Loucy (cell line): ENCODE results near the gene DIO3.

Source experiments
- H2AFZ ChIP-seq: fragments of 200-600 bp; sonication (generic); 2 replicates; pipeline ENCODE4 v1.6.0; 2016; ENCODE audit warnings: antibody characterized with exemption, mild to moderate bottlenecking, low read length, moderate library complexity
- H3F3A ChIP-seq: fragments of 200-600 bp; 2 replicates; pipeline ENCODE4 v1.6.0; 2016; ENCODE audit warnings: antibody characterized with exemption, low read depth, mild to moderate bottlenecking
- H3K27me3 ChIP-seq: fragments of 200-600 bp; sonication (generic); 2 replicates; pipeline ENCODE4 v1.6.1; 2014; ENCODE audit warnings: low read length, mild to moderate bottlenecking; ENCODE audit not compliant: insufficient read depth, poor library complexity, severe bottlenecking
- H3K36me3 ChIP-seq: fragments of 200-600 bp; sonication (generic); 2 replicates; pipeline ENCODE4 v1.6.1; 2016; ENCODE audit warnings: low read length; ENCODE audit not compliant: insufficient read depth
- H3K4me1 ChIP-seq: fragments of 200-600 bp; sonication (generic); 2 replicates; pipeline ENCODE4 v1.5.1; 2014; ENCODE audit warnings: low read length, mild to moderate bottlenecking; ENCODE audit not compliant: insufficient read depth, poor library complexity, severe bottlenecking
- H3K4me2 ChIP-seq: fragments of 200-600 bp; sonication (generic); 2 replicates; pipeline ENCODE4 v1.6.0; 2014; ENCODE audit warnings: antibody characterized with exemption, low read length, low read depth, mild to moderate bottlenecking; ENCODE audit not compliant: poor library complexity, severe bottlenecking
- H3K4me3 ChIP-seq: fragments of 200-600 bp; sonication (generic); 2 replicates; pipeline ENCODE4 v1.5.1; 2014; ENCODE audit warnings: low read length, mild to moderate bottlenecking, mixed read lengths; ENCODE audit not compliant: poor library complexity, severe bottlenecking
- H3K79me2 ChIP-seq: fragments of 200-600 bp; sonication (generic); 2 replicates; pipeline ENCODE4 v1.6.1; 2014; ENCODE audit warnings: low read length; ENCODE audit not compliant: insufficient read depth
- H3K9ac ChIP-seq: fragments of 200-600 bp; sonication (generic); 2 replicates; pipeline ENCODE4 v1.6.0; 2014; ENCODE audit warnings: mild to moderate bottlenecking, low read depth, low read length, moderate library complexity; ENCODE audit not compliant: poor library complexity, severe bottlenecking
- H3K9me2 ChIP-seq: fragments of 200-600 bp; sonication (generic); replicated peaks from 2 replicates; pipeline ENCODE4 v1.6.1; 2016; ENCODE audit warnings: low read depth, low read length, mixed read lengths
- H3K9me3 ChIP-seq: fragments of 200-600 bp; sonication (generic); 2 replicates; pipeline ENCODE4 v1.6.1; 2014; ENCODE audit warnings: mild to moderate bottlenecking, antibody characterized with exemption, low read length, low read depth; ENCODE audit not compliant: insufficient read depth
- H4K20me1 ChIP-seq: fragments of 200-600 bp; sonication (generic); 2 replicates; pipeline ENCODE4 v1.6.0; 2014; ENCODE audit warnings: antibody characterized with exemption, low read length, mild to moderate bottlenecking; ENCODE audit not compliant: insufficient read depth, poor library complexity, severe bottlenecking
- EZH2phosphoT487 ChIP-seq: fragments of 200-600 bp; IDR thresholded peaks from 2 replicates; pipeline ENCODE4 v1.6.1; 2018; ENCODE audit warnings: antibody characterized with exemption, mild to moderate bottlenecking, moderate library complexity, borderline replicate concordance
- TF ChIP-seq, protein P1 (sequence below): fragments of 200-600 bp; sonication (generic); conservative IDR thresholded peaks from 2 replicates; pipeline ENCODE4 v1.5.1; 2014; ENCODE audit warnings: mild to moderate bottlenecking, antibody characterized with exemption, low read length

DIO3 gene

GRCh38 chr14:101589486-101590015 lies 28.3 kb downstream of the DIO3 start:
- Histone ChIP-seq H3K36me3 (no peaks in the 10 kb centered on the region), H3K4me3 (no peak overlapping the region), H3K9me2 (no peaks in the 10 kb centered on the region), H3K9ac (no peak overlapping the region), H3K79me2 (no peaks in the 10 kb centered on the region), H2AFZ (no peak overlapping the region), H3K4me1 (peaks cover 16% of the 10 kb centered on the region), H3K9me3 (no peaks in the 10 kb centered on the region), H4K20me1 (no peaks in the 10 kb centered on the region), H3K4me2 (no peak overlapping the region), H3K27me3 (no peaks in the 10 kb centered on the region), H3F3A (no peaks in the 10 kb centered on the region)
- TF ChIP-seq EZH2phosphoT487: no peak
- TF ChIP-seq, protein P1, sequence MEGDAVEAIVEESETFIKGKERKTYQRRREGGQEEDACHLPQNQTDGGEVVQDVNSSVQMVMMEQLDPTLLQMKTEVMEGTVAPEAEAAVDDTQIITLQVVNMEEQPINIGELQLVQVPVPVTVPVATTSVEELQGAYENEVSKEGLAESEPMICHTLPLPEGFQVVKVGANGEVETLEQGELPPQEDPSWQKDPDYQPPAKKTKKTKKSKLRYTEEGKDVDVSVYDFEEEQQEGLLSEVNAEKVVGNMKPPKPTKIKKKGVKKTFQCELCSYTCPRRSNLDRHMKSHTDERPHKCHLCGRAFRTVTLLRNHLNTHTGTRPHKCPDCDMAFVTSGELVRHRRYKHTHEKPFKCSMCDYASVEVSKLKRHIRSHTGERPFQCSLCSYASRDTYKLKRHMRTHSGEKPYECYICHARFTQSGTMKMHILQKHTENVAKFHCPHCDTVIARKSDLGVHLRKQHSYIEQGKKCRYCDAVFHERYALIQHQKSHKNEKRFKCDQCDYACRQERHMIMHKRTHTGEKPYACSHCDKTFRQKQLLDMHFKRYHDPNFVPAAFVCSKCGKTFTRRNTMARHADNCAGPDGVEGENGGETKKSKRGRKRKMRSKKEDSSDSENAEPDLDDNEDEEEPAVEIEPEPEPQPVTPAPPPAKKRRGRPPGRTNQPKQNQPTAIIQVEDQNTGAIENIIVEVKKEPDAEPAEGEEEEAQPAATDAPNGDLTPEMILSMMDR: no peak

DNA sequence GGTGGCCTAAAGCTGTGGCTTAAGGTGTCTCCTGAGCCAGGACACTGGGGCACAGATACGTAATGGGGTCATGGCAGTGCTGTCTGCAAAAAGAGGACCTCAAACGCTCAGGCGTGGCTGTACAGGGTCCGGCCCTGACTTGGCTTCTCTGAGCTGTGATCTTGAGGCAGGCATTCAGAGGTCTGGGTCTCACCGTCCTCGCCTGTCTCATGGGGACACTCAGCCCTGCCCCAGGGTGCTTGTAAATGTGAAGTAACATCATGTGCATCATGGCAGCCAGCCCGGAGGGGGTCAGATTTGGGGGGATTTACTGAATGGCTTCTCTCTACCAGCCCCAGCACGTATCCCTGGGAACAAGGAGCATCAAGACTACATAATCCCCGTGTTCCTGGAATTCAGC lies 28.8 kb downstream of the DIO3 start:
- no peak overlapping the region for H3K4me3 ChIP-seq
- TF ChIP-seq EZH2phosphoT487: no peak
- TF ChIP-seq, protein P1: no peak
- no peaks in the 10 kb centered on the region for H3K36me3 ChIP-seq
- peaks cover 20% of the 10 kb centered on the region for H3K4me1 ChIP-seq
- H3K79me2 ChIP-seq: no peaks in the 10 kb centered on the region
- H3K9ac ChIP-seq: no peak overlapping the region
- no peaks in the 10 kb centered on the region for H3K9me3 ChIP-seq
- no peaks in the 10 kb centered on the region for H4K20me1 ChIP-seq
- H3K4me2 ChIP-seq: no peak overlapping the region
- H2AFZ ChIP-seq: no peak overlapping the region
- H3K27me3 ChIP-seq: no peaks in the 10 kb centered on the region
- no peaks in the 10 kb centered on the region for H3K9me2 ChIP-seq
- H3F3A ChIP-seq: no peaks in the 10 kb centered on the region

GRCh38 chr14:101590616-101591015 lies 29.3 kb downstream of the DIO3 start:
- Histone ChIP-seq H3K9ac (no peak overlapping the region), H3K4me3 (no peak overlapping the region), H3K79me2 (no peaks in the 10 kb centered on the region), H3K4me1 (peaks cover 26% of the 10 kb centered on the region), H3K36me3 (no peaks in the 10 kb centered on the region), H3K27me3 (no peaks in the 10 kb centered on the region), H2AFZ (no peak overlapping the region), H4K20me1 (no peaks in the 10 kb centered on the region), H3K4me2 (no peak overlapping the region), H3K9me3 (no peaks in the 10 kb centered on the region), H3K9me2 (no peaks in the 10 kb centered on the region), H3F3A (peaks cover 2% of the 10 kb centered on the region; the same call in 1 of the 2 replicates)
- TF ChIP-seq, protein P1: no peak
- no peak for TF ChIP-seq EZH2phosphoT487
